Kasumi-1 (cell line): ENCODE results near the gene APC2.
A peak's percentile ranks its signal among the peaks of the same experiment; 100 is the strongest.
"Not testable (repeated sequence)": the region's sequence is repeated elsewhere in the genome, so short reads cannot be mapped to it uniquely, and the experiment has no call there.

Experiments
- DNase-seq, 2 experiments: peaks; one replicate each; lab custom pipeline; 2025; lab: John Stamatoyannopoulos, UW

Gene APC2

GRCh38 chr19:1467215-1467489 lies 17.2 kb downstream of the APC2 start:
- DNase-seq: no peak

- DNase-seq: no peak
Observed at GRCh38 chr19:1467490-1468273, 17.8 kb downstream of the APC2 start.

GRCh38 chr19:1468274-1468820 lies 18.4 kb downstream of the APC2 start:
- no peak for DNase-seq

GRCh38 chr19:1468821-1469254 lies 18.9 kb downstream of the APC2 start:
- peak; percentile 39 to 41 for DNase-seq

- peak; percentile 41 for DNase-seq
Observed at GRCh38 chr19:1469255-1470054, 19.5 kb downstream of the APC2 start.

- no peak for DNase-seq
Observed at GRCh38 chr19:1470055-1470304, 20.1 kb downstream of the APC2 start.

GRCh38 chr19:1470305-1471009 lies 20.5 kb downstream of the APC2 start:
- DNase-seq: no peak

GRCh38 chr19:1471010-1471514 lies 21.1 kb downstream of the APC2 start:
- DNase-seq: no peak

GRCh38 chr19:1471515-1472160 lies 21.7 kb downstream of the APC2 start:
- DNase-seq: no peak

GRCh38 chr19:1472231-1473084 lies 22.5 kb downstream of the APC2 start:
- no peak for DNase-seq

- DNase-seq: no peak
Observed at GRCh38 chr19:1473085-1473851, 23.3 kb downstream of the APC2 start.

- DNase-seq: no peak
Observed at GRCh38 chr19:1474011-1474764, 24.3 kb downstream of the APC2 start.

- DNase-seq: no peak
Observed at GRCh38 chr19:1474765-1475351, 24.9 kb downstream of the APC2 start.

- no peak for DNase-seq
Observed at GRCh38 chr19:1475751-1476437, 26.0 kb downstream of the APC2 start.

- DNase-seq: not testable (repeated sequence)
Observed at GRCh38 chr19:1477056-1477455, 27.1 kb downstream of the APC2 start.

GRCh38 chr19:1478934-1479707 lies 29.2 kb downstream of the APC2 start, which contains the start of gene C19orf25:
C19orf25 (minus strand) TSS chr19:1479215; CDS start chr19:1478903, 312 bp downstream.
- peak; percentile 92 to 93 for DNase-seq

GRCh38 chr19:1481224-1481892 lies 31.4 kb downstream of the APC2 start:
- no peak for DNase-seq
